Measurements from ENCODE around the gene GNA14. TPM values are rescaled to one million over a fixed set of nuclear protein-coding genes. Genes with fewer than 3 reads are reported as not detected.

Gene GNA14
- polyA plus RNA-seq, 3 donors = 0.04 TPM; not detected in 2

- Histone ChIP-seq H3K4me1 (ENCODE audit: control insufficient read depth in 1 of 2, insufficient read depth in 2 of 2, low read length in 2 of 2) (no peaks in the 10 kb centered on the region), H3K9me3 (replicated peaks in 1 of 2; ENCODE audit: control insufficient read depth in 1 of 2, insufficient read depth in 1 of 2, low read length in 2 of 2) (no peaks in the 10 kb centered on the region), H2AFZ (ENCODE audit: insufficient read depth, low read depth, low read length, poor library complexity, severe bottlenecking) (no peak overlapping the region), H3K4me2 (replicated peaks; ENCODE audit: extremely low read depth, low read length, poor library complexity, severe bottlenecking) (no peak overlapping the region), H3K4me3 (replicated peaks in 1 of 3; ENCODE audit: low read depth in 2 of 3, low read length in 3 of 3) (no peak overlapping the region), H3K79me2 (ENCODE audit: insufficient read depth, low read length) (no peaks in the 10 kb centered on the region), H3K36me3 (replicated peaks in 1 of 2; ENCODE audit: control insufficient read depth in 1 of 2, insufficient read depth in 2 of 2, low read length in 2 of 2) (no peaks in the 10 kb centered on the region), H4K20me1 (ENCODE audit: insufficient read depth, low read length) (no peaks in the 10 kb centered on the region), H3K27ac (ENCODE audit: low read depth in 1 of 2, low read length in 2 of 2) (no peak overlapping the region), H3K27me3 (ENCODE audit: control insufficient read depth in 2 of 2, insufficient read depth in 2 of 2, low read length in 2 of 2) (no peaks in the 10 kb centered on the region), H3K9ac (ENCODE audit: insufficient read depth, low read length, poor library complexity, severe bottlenecking) (no peak overlapping the region)
- Mint-ChIP-seq H3K36me3 (no peaks in the 10 kb centered on the region), H3K4me1 (peaks cover 8% of the 10 kb centered on the region), H3K9me3 (peaks cover 0 to 3% (median 0%) of the 10 kb centered on the region in 7 donors), H3K4me3 (no peak overlapping the region), H3K27ac (no peak overlapping the region), H3K27me3 (ENCODE audit: low read depth in 3 of 3) (no peaks in the 10 kb centered on the region)
- intact Hi-C loops (cut with micrococcal nuclease) = no loop called here
- DNase-seq = no peak
- no peak for TF ChIP-seq CTCF (IDR thresholded peaks at IDR 0.05)
- 88% methylated on average over 9 of the region's 10 CpGs for WGBS (ENCODE audit: insufficient coverage)
Measured at GRCh38 chr9:77440057-77440456, 208.1 kb downstream of the GNA14 start.

DNA sequence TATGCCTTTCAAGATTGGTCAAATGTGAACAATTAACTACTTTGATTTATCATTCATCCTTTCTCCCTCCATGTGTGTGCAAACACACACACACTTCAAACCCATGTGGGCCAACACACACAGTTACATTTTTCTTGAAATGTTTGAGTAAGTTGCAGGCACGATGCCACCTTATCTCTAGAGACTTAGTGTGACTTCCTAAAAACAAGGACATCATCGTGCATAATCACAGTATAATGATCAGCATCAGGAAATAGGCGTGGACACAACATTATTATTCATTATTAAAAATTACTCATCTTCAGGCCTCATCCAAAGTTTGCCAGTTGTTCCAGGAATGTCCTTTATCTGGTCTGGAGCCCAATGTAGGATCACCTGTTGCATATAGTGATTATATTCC, 209.5 kb downstream of the GNA14 start:
- no peak overlapping the region for H3K4me2 ChIP-seq (replicated peaks; ENCODE audit: extremely low read depth, low read length, poor library complexity, severe bottlenecking)
- no peaks in the 10 kb centered on the region for H4K20me1 ChIP-seq (ENCODE audit: insufficient read depth, low read length)
- no CpG with 5 or more reads among the region's 3 CpGs for WGBS (ENCODE audit: insufficient coverage)
- H3K4me3 Mint-ChIP-seq = no peak overlapping the region
- no peak overlapping the region for H2AFZ ChIP-seq (ENCODE audit: insufficient read depth, low read depth, low read length, poor library complexity, severe bottlenecking)
- H3K27ac Mint-ChIP-seq = no peak overlapping the region
- H3K4me3 ChIP-seq (replicated peaks in 1 of 3; ENCODE audit: low read depth in 2 of 3, low read length in 3 of 3) = no peak overlapping the region
- intact Hi-C loops (cut with micrococcal nuclease) = no loop called here
- H3K4me1 Mint-ChIP-seq = peaks cover 12% of the 10 kb centered on the region
- peaks cover 0 to 2% (median 0%) of the 10 kb centered on the region in 3 donors for H3K27me3 Mint-ChIP-seq (ENCODE audit: low read depth in 3 of 3)
- no peak overlapping the region for H3K9ac ChIP-seq (ENCODE audit: insufficient read depth, low read length, poor library complexity, severe bottlenecking)
- no peak overlapping the region for H3K27ac ChIP-seq (ENCODE audit: low read depth in 1 of 2, low read length in 2 of 2)
- H3K27me3 ChIP-seq (ENCODE audit: control insufficient read depth in 2 of 2, insufficient read depth in 2 of 2, low read length in 2 of 2) = no peaks in the 10 kb centered on the region
- H3K4me1 ChIP-seq (ENCODE audit: control insufficient read depth in 1 of 2, insufficient read depth in 2 of 2, low read length in 2 of 2) = no peaks in the 10 kb centered on the region
- H3K36me3 ChIP-seq (replicated peaks in 1 of 2; ENCODE audit: control insufficient read depth in 1 of 2, insufficient read depth in 2 of 2, low read length in 2 of 2) = no peaks in the 10 kb centered on the region
- no peak for DNase-seq
- no peaks in the 10 kb centered on the region for H3K9me3 ChIP-seq (replicated peaks in 1 of 2; ENCODE audit: control insufficient read depth in 1 of 2, insufficient read depth in 1 of 2, low read length in 2 of 2)
- no peaks in the 10 kb centered on the region for H3K36me3 Mint-ChIP-seq
- H3K79me2 ChIP-seq (ENCODE audit: insufficient read depth, low read length) = no peaks in the 10 kb centered on the region
- no peak for TF ChIP-seq CTCF (IDR thresholded peaks at IDR 0.05)
- no peaks in the 10 kb centered on the region for H3K9me3 Mint-ChIP-seq
